Measurements from ENCODE around the gene ARHGAP22. TPM values are rescaled to one million over a fixed set of nuclear protein-coding genes. Genes with fewer than 3 reads are reported as not detected.

Gene ARHGAP22
- total and polyA plus RNA-seq, 2 of the 4 experiments (the other 2 are of a cell fraction): 28.3 to 30.2 TPM

DNA sequence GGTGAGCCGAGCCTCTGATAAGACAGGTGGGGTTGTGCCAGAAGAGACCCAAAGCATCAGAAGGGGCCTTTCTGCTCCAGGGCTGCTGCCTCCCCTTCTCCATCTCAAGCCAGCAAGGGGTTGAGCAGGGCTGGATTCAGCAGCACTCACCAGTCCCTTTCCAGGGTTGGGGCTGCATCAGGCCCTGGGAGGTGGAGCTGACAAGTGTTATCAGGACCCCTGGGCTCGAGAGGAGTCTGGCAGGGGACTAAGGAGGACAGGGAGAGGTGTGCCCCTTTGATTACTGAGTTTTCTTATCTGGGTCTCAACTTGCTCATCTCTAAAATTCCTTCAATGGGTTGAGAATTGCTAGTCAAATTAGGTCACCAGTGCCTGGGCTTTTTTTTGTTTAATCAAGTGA, 17.8 kb downstream of the ARHGAP22 start:
- no CpG with 5 or more reads among the region's 2 CpGs for WGBS, 2 experiments (ENCODE audit: extremely low coverage in 2 of 2, insufficient read length in 1 of 2)
- Histone ChIP-seq H3K9ac (ENCODE audit: low read depth, low read length) (no peak overlapping the region), H3K4me1 (ENCODE audit: control insufficient read depth, insufficient read depth, low read length) (peaks cover 33% of the 10 kb centered on the region), H2BK5ac (ENCODE audit: low read depth, low read length, poor library complexity, severe bottlenecking) (peak overlapping the region; percentile 97), H2BK15ac (ENCODE audit: low read depth, low read length) (no peak overlapping the region), H3K27me3 (ENCODE audit: control insufficient read depth, insufficient read depth, low read length) (no peaks in the 10 kb centered on the region), H2AFZ (replicated peaks; ENCODE audit: low read length, poor library complexity) (no peak overlapping the region), H3K23ac (ENCODE audit: low read depth, low read length) (peak overlapping the region; percentile 16; the same call in 1 of the 2 replicates), H3K14ac (replicated peaks; ENCODE audit: low read depth, low read length) (peak overlapping the region; percentile 92), H4K8ac (ENCODE audit: low read depth in 2 of 2, low read length in 2 of 2) (peak overlapping the region in 1 of 2 experiments; percentile 7; a peak in 1 of 4 replicates), H2BK120ac (ENCODE audit: low read depth, low read length) (no peak overlapping the region; the same call in 1 of the 2 replicates), H2BK20ac (ENCODE audit: low read depth, low read length) (no peak overlapping the region), H3K4me2 (ENCODE audit: low read depth, low read length) (no peak overlapping the region), H4K5ac (ENCODE audit: low read depth, low read length) (no peak overlapping the region), H2AK9ac (replicated peaks; ENCODE audit: low read depth, low read length, poor library complexity) (no peak overlapping the region), H3K27ac (ENCODE audit: insufficient read depth, low read length) (no peak overlapping the region), H3K18ac (ENCODE audit: low read depth, low read length) (no peak overlapping the region), H3K4ac (ENCODE audit: low read depth, low read length) (0 out of 2 replicates have a peak overlapping the region, but pooled peaks have one; percentile 34), H3K36me3 (ENCODE audit: control insufficient read depth, insufficient read depth, low read length) (peaks cover 6% of the 10 kb centered on the region; the same call in 1 of the 2 replicates), H3K9me1 (ENCODE audit: insufficient read depth, low read length) (peaks cover 38% of the 10 kb centered on the region), H2AK5ac (ENCODE audit: low read depth, low read length) (peak overlapping the region; percentile 22; the same call in 1 of the 2 replicates), H4K20me1 (ENCODE audit: insufficient read depth, low read length) (no peaks in the 10 kb centered on the region; the same call in 1 of the 2 replicates), H3K56ac (ENCODE audit: extremely low read depth, insufficient read depth, low read length) (no peak overlapping the region), H3K79me1 (ENCODE audit: low read depth in 1 of 2, low read length in 2 of 2) (peaks cover 52 to 90% of the 10 kb centered on the region in 2 experiments), H4K91ac (ENCODE audit: insufficient read depth, low read depth, low read length) (no peak overlapping the region), H3K4me3 (ENCODE audit: insufficient read depth, low read depth, low read length) (no peak overlapping the region), H3K9me3 (ENCODE audit: control insufficient read depth, insufficient read depth, low read length) (no peaks in the 10 kb centered on the region; the same call in 1 of the 2 replicates)
- in situ Hi-C loops (cut with MboI; ENCODE audit: low sequenced_read_pairs): no loop called here
- no peak for DNase-seq
- ChIA-PET POLR2A (ENCODE audit: unreplicated experiment) (no interaction called here), CTCF (interaction anchor here (1.3 to 1.4 kb wide), 2 partner anchors 21 to 69 kb away, joined by 4 to 5 read pairs; no protein-coding TSS in a partner anchor)
- no TSS peak for BruUV-seq (replicated peaks)
- dilution Hi-C loops (cut with HindIII; ENCODE audit: low sequenced_read_pairs, unreplicated experiment): no loop called here
- intact Hi-C loops (cut with micrococcal nuclease): no loop called here
- TF ChIP-seq MAZ (IDR thresholded peaks at IDR 0.05; ENCODE audit: borderline replicate concordance, low read depth, low read length): no peak
- ATAC-seq (ENCODE audit: low read depth): no peak

All from IMR-90 (cell line).